ENCODE results near the gene RALB.

DNA sequence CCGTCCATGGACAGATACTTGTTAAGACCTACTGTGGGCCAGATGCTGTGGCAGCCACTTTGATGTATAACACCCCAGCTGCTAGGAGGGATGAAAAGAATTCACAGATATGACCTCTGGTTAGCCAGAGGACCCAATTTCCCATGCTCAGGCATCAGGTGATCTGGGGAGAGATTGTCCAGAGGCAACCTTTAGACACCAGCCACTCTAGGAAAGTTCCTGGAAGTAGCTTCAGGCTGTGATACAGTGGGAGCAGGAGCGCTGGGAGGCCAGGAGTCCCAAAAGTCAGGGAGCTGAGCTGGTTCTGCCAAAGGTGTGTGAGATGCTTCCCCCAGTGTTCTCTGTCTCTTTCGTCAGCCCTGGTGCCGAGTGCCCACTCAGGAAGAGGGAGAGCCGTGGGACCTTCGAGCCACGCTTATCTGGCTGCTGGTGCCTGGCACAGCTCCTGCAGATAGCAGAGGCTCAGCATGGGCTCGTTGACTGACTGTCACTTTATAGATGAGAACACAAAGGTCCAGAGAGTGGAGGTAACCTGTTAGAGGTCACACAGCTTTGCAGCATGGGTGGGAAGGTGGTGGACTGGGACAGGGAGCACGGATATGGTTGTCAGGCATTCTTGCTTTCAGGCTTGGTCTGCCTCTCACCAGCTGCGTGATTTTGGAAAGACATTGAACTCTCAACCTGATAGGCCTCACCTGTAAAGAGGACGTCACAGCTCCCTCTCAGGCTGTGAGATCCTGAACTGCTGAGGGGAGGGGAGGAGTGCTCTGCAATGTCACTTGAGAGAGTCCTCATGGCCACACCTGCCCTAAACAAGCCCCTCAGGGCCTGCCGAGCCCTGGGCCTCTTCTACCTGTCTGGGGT is 7.8 kb upstream of the RALB start:
- TF ChIP-seq CTCF (IDR thresholded peaks at IDR 0.05; ENCODE audit: borderline replicate concordance, extremely low read depth, low read length, poor library complexity, severe bottlenecking) (no peak), EZH2 (IDR thresholded peaks at IDR 0.05; ENCODE audit: borderline replicate concordance, low read depth, low read length, severe bottlenecking) (no peak)
